GM18502 (cell line): ENCODE data around the gene MYH9.

Source experiments
- ATAC-seq: cut with Tn5 transposase; IDR thresholded peaks from one replicate; pipeline ENCODE4 v1.9.1; 2021; ENCODE audit warnings: mild to moderate bottlenecking; ENCODE audit not compliant: unreplicated experiment, poor library complexity

Gene MYH9

DNA sequence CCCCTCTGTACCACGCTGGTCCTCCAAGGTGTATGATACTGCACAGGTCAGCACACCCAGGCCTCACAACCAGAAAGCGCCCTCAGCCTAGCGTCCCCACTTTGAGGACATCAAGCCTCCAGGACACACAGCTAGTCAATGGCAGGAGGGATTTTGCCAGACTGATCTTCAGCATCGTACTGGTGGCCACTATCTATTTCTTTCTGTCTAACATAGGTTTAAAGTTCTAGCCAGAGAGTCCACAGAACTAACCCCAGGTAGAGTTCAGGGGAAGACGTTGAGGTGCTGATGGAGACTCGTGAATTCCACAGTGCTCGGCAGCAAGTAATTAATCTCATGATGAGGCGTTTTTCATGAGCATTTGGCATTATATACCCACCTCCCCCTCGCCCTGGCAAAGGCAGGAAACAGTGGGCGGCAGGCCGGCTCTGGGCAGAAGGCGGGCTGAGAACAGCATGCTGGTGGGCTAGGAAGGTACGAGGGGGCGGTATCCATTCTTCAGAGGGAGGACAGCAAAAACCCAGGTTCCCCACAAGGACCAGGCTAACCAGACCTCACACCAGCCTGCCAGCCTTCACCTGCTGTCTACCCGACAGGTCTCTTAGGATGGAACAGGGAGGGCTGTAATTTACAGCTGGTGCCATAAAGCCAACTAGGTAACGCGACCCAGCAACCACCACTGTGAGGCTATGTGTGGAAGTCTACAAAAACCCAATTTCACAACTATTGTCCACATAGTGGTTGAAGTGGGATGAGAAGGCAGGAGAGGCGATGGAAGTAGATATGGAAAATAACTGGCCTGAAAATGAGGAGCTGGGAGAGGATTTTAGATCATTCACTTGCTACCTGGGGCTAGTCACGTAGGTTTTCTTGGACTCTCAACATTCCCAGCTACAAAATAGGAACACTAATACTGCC is 18.5 kb downstream of the MYH9 start:
- ATAC-seq: no peak

DNA sequence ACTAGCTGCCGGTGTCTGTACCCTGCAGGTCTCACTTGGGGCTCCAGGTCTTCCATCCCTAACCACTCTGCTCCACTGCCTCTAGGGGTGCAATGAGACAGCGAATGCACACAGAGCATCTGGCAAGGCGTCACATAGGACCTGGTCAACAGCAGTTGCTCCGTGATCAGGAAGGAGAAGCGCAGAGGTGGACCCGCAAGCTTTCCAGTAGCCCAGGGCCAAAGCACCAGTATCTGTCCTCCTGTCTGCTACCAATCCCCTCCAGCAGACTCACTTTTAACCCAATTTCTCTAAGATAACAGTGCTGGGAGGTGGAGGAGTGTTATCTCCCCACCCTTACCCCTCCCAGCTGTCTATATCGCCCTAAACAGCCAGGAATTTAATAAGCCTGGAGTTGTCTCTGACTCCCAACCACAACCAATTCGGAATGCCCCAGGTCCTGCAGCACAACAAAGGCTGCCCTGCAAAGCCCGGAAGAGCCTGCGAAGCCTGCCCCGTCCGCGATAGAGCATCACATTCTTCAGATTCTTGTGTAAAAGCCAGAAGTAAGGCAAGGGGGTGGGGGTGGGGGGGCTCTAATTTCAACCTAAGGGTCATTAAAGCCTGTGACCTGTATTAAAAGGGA is 19.3 kb downstream of the MYH9 start:
- no peak for ATAC-seq

DNA sequence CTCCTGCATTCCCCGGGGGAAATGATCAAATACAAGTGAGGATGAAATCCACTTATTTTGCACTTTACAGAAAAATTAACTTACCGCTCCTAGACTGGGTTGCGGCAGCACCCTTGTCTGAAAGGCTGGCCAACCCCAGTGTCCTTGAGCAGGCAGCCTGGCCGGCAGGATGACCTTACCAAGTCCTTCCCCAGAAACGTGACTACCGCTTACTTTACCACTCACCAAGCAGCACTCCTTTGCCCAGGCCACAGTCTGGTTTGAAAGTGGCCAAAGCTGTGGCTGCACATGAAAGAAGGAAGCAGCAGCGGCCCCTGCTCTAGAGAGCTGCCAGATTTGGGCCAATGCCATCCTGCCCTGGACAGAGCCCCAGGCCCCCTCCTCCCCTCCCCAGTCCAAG is 20.3 kb downstream of the MYH9 start:
- no peak for ATAC-seq

DNA sequence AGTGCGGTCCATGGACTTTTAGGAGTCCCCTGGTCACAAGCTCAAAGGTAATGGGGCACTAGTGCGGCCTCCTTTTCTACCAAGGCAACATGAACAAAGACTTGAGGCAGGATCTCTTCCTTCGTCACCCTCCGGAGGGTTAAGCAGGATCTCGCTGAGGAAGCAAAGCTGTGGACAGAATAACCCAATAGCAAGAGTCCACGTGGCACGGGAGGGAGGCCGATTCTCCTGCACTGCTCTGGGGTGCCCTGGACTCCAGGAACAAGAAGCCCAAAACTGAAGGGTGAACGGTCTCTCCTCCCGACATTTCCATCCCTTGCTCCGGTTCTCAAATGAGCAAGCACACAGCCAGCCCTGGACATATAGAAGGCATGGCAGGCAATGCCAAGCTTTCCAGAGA is 20.7 kb downstream of the MYH9 start:
- ATAC-seq: no peak

DNA sequence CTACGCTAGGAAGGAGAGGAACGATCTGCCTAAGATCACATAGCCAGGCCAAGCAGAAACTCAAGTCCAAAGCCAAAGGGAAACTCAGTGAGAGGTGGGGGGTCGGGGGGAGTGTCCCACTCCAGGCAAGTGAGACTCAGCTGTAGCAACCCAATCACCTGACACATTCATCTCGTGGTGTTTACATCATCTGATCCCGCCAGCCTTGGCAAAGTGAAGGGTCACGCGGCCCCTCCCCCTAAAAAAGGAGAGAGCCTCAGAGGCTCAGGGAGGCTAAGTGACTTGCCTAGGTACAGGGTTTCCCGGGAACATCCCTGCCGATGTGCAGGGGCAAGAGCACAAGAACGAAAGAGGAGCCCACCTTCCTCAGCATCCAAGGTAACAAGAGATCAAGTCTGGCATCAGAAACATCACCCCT is 21.5 kb downstream of the MYH9 start:
- no peak for ATAC-seq

DNA sequence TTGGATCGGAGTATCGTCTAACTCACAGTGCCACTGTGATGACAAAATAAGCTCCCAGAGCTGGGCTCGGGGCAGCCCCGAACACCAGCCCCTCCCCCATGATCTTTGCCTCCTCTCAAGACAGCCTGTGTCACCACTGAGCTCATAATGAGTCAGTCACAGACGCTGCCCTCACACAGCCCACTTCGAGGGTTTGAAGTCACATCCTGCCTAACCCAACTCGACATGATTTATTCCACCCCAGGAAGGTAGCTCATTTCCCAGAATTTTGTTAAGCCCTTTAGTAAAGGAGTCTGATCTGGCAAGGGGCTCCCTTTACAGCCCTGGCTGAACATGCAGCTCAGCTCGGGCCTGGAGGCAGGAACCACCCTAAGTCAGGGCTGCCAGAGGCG is 22.8 kb downstream of the MYH9 start:
- no peak for ATAC-seq

DNA sequence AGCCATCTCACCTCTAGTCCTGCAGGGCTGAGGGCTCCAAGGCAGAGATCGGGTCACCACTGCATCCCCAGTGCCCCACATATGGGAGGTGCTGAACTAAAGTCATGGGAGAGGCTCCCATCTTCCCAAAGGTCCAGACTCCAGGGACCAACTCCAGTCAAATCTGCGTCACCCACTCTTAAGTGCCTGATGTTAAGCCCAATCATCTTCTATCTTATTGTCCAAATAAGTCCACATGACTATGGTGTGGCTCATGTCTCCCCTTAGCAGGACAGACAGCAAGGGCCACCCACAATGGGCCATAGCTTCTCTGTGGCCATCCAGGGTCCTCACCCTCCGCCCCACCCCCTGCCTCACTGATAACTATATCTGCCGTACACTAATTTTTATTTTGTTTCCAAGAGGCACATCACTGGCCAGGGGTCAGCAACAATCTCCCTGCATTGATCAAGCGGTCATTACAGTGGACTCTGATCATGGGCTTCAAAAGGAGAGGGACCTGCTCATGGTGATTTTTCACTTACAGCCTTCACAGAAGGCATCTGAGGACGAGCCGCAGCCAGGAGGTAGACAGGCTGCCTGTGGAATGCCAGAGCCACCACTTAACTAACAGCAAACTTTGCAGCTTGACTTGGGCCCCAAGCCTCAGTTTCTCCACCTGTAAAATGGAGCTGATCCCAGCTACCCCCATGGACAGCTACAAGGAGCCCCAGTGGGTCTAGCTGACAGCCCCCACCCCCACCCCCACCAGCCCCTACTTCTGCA is 23.3 kb downstream of the MYH9 start:
- ATAC-seq: no peak

DNA sequence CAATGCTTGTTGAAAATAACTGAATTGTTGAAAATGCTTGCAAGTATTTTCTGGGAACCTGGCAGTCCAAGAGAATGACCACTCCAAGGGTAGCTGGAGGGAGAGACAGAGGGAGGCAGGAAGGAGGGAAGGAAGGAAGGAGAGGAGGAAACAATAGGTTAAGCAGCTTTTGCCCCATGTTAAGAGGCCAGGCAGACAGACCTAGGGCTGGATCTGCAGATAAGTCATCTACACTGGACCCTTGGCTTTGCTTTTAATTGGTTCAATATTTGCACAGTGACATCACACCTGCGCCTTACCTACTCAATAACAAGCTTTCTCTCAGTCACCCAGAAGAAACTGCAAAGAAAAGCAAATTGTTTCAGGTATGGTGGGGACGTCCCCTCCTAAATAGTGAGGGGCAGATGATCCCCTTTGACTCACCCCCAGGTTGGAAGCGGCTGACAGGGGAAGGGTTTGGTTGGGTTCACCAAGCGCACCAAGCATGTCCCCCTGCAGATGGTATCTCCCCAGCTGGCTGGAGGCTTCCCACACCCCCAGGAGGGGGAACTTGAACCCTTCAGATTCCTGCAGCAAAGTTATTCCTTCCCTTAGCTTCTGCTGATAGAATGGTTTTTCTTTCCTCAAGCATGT is 24.3 kb downstream of the MYH9 start:
- ATAC-seq: no peak

DNA sequence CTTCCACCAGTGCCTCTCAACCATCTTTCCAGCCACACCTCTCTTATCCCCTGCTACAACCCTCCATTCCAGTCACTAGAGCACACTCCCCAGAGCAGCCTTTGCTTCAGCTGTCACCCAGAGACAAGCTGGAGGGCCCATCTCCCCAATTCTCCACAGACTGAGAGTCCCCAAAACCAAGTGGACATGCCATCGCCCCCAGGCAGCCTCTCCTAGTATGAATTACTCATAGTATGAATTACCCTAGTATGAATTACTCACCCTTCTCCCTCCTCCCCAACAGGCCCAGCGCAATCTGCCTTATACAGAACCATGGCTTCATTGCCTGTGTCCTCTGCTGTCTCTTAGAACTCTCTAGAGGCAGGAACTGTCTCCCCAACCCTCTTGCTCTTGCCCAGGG is 24.8 kb downstream of the MYH9 start:
- ATAC-seq: no peak

DNA sequence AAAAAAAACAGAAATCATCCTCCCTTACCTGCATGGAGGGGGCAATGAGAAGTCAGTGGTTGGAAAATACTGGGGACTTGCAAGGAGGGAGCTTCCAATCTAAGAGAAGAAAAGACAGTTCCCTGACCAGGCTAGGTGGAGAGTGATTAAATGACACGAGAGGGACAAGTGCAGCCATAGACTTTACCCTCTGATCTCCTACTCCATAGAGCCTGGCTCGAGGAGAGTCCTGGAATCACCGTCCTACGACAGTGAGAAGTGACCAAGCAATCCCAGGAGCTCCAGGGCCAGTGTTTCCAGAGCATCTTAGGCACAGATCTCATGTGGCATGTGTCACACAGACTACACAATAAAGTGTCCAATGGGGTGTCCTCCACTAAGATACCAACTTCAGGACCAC is 25.7 kb downstream of the MYH9 start:
- ATAC-seq: no peak

DNA sequence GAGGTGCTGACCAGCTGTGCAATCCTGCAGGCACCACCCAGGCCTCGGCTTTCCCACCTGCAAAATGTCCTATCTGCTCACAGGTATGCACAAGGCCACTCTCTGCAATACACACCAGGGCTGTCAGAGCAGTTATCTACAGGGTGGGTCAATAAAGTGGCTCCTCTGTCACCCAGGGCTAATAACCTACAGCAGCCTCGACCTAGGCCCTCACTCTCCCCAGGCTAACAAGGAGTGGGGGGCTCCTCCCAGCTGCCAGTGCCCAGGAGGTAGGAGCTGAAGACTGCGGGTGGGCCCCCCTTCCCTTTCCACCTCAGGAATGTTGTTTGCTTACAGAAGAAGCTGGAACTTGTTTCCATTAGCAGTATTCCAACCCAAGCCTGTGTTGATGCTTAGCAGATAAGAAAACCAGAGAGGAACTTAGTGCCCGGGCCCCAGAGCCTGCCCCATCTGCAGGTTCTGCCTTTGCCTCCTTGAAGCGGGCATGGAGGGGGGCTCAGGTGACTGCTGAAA is 26.8 kb downstream of the MYH9 start:
- no peak for ATAC-seq

DNA sequence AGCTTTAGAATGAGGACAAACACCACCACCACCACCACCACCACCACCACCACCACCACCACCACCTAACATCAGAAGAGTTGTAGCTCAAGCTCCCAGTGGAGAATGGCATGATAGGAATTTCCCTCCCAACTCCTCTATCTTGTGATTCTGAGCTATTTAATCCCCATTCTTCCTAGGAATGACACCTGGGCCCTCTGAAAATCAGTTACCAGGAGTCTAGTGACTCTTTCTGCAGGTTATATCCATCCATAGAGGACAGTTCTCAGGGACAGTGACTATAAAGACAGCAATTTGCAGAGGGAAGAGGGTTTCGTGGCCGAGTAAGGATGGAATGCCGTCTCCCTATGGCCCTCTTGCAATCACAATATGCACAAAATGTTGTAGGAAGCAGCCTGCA is 27.8 kb downstream of the MYH9 start:
- ATAC-seq: no peak

DNA sequence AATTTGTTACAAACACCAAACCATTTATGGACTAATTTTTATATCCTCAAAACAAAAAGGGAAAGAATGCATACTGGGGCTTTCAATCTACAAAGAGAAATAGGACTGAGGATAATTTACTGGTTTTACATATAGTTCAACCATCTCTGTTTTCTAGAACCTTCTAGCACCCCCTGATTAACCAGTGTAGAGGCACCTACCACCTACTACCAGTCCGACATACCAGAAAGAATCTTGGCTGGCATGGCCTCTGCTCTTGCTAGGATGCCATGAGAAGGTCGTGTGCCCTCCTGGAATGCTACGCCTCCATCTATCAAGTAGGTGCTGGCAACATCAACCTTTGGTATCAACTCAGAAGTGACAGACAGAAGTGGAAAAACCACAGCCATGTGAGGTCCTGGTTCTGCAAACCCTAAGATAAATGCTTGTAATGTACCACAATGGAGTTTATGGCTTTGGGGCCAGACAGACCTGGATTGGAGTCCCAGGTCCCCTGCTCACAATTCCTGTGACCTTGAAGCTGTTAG is 28.2 kb downstream of the MYH9 start:
- ATAC-seq: no peak

DNA sequence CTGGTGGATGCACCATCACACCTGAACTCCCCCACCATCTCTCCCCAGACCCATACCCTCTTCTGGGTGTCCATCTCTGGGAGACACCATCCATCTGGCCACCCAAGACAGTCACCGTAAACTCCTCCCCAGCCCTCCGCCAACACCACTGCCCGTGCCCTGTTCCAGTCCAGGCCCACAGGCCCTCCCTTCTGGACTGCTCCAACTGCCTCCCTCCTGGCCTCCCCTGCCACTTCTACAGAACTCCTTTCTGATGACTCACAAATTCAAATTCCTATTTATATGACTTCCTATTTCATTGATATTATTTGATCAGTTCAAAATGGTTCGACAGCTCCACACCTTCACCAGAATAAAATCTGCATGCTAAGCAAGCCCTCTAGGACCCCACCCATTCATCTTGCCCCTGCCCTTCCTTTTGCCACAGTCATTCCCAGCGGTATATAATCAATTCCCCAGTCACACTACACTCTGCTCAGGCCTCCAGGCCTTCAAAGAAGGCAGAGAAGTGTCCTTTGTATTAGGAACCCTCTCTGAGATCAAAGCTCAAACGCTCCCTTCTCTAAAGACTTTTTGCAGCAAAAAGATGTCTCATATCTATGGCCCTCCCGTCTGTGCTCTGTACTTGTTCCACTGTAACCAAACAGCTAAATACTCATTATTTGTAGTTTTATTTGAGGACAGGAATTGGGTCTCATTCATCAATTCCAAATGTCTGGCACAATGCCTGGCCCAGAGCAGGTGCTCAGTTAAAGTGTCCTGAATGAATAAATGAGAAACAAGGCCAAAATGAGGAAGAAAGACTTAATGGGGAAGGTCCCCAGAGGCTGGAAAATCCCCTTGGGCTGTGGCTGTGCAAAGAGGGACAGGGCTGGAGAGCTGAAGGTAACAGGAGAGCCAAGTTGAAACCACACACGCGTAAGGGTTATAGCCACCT is 29.0 kb downstream of the MYH9 start:
- no peak for ATAC-seq

DNA sequence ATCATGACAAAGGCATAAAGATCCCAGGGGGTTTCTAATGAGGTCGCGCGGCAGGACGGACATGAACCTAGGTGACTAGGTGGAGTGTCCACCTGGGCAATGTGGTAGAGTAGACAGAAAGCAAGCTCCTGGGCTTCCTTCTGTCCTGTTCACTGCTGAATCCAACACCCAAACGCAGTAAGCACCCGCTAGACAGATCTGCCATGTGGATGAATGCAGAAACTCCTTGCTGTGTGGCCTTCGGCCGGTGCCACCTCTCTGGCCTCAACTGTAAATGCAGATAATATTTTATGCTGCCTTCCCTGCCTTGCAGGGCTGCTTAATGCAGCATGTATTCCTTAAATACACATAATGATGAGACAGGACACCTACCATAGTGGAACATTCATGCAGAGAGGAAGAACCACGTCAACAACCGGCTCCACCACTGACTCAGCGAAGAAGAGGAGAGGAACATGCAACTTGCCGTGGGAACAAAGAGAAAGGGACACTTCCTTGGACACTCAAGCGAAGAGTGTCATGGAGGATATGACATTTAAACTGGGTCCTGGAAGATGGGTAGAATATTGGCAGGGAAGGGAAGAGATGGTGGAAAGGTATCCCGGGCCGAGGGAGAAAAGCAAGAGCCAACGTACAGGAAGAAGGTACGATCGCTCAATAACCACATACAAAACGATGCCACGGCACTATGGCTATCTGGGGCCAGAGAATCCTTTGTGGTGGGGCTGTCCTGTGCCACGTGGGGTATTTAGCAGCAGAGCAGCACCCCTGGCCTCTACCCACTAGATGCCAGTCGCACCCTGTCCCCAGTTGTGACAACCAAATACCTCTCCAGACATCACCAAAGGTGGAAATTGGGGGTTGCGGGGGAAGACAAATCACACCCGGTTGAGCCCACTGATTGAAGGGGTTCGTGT is 30.8 kb downstream of the MYH9 start:
- no peak for ATAC-seq

DNA sequence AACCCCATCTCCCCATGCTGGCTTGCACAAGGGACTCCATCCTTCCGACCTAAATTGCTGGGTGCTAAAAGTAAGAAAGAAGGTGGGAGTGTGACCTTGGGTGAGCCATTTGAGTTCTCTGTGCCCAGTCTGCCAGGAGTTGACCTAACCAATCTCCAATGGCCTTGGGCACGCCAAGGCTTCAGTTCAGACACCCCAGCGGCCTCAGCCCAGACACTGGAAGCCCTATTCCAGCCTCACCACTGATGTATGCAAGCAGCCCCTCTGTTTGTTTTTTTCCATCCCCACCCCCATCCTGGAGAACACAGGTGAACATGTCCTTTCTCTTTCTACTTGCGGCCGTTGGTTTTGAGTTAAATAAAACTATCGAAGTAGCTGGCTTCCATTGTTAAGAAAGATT is 31.9 kb downstream of the MYH9 start:
- ATAC-seq: no peak

DNA sequence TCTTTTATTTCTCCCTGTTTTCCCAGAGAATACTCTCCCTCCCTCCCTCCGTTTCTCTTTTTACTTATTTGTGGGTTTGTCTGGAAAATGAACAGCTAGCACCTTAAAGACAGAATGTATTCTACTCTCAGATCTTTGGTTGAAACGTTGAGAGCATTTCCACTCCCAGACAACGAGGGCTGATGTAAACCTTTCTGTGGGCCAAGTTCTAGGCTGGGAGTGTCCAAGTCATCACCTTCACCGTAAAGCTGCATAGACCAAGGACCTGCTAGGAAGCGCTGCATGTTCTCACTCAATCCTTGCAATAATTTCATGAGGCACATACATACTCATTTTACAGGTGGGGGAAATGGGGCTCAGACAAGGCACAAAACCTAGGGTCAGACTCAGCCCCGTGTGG is 32.4 kb downstream of the MYH9 start:
- no peak for ATAC-seq

DNA sequence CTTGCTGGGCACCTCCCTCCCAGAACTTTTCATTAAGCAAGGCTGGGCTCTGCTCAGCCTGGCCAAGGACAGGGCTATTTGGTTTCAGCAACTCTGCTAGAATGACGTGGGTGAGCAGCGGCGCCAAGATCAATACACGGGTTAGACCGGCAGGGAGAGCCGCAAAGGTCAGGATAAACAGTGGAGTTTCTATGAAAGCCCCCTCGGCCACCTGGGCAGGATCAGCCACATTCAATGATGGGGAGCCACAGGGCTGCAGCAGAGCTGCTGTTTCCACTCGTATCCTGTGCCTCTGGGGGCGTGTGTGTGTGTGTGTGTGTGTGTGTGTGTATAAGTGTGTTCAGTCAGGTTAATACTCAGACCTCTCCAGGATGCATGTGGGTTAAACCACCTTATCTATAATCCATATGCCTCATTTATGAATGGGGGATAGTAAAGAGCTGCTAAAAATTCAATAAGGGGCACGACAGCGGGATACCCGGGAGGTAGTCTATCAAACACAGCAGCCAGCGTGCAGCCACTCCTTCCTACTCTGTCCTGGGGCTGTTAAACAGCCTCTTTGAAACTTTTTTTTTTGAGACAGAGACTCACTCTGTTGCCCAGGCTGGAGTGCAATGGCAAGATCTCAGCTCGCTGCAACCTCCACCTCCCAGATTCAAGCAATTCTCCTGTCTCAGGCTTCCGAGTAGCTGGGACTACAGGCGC is 34.8 kb downstream of the MYH9 start:
- no peak for ATAC-seq
